CD4-positive, alpha-beta T cell treated with Interleukin-10 for 1 hour (primary cell): ENCODE results near the gene TBCCD1.
"Not testable (repeated sequence)": the region's sequence is repeated elsewhere in the genome, so short reads cannot be mapped to it uniquely, and the experiment has no call there.

Experiments
- DNase-seq: peaks from one replicate; pipeline ENCODE4 v3.0.0-alpha.2; 2020

The TBCCD1 gene

DNA sequence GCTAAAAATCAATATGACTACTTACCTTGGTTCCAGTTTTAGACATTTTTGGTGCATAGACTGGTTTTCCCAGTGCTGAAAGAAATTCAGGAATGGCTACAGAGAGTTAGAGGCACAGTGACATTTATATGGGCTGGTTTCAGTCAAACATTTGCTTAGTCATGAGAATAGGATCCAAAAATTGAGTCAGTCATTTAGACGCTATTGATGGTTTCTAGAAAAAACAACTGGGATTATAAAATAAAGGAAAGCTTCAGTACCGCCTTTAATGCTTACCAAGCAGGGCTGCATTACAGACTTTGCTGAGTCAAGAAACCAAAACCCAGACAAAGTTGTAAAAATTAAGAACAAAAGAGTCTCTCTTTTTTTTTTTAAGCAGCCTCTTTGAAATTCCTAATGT lies 22.9 kb downstream of the TBCCD1 start, which contains the start of gene CRYGS:
TSS of gene CRYGS (minus strand) at position 100 of the 400 bp plus-strand sequence. CDS start at position 46, 54 bp downstream.
- DNase-seq, result no peak

DNA sequence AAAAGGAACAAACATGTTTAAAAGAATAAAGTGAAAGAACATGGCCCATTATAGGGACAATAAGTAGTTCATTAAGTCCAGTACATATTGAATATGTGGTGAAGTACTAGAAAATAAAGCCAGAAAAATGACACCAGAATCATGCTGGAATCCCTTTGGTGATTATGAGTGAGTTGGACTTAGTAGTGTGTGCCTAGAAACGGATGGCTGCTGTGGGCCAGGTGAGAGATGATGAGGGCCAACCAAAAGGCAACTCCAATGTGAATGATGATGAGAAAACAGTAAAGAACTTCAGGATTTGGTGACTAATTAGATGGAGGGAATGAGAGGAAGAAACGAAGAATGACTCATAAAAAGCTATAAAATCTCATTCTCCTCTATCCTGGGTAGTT lies 26.3 kb downstream of the TBCCD1 start:
- DNase-seq, result no peak

DNA sequence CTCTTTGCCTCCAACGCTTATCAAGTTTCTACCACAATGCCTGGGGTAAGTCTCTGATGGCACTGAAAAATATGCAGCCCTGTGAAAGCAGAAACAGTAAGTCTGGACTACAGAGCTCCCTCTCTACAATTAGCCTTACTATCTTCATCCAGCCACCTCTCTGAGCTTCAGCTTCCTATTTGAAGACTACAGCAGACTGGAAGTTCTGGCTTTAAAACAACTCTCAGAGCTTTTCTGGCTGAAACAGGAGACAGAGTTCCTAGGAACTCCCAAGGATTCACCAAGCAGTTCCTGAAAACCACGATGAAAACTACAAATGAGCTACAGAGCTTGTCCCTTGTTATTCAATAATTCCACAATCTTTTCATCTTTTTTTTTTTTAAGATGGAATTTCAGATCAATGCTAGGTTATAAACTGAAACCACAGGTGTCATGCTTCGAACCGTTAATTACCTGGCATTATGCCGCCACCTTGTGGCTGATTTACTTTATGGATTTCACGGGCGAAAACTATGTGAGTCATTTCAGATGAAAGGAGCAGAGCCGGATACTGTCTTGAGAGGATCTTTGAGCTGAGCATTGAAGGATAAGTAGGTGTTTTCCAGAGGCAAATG lies 26.8 kb downstream of the TBCCD1 start:
- DNase-seq, result peak; percentile 89

DNA sequence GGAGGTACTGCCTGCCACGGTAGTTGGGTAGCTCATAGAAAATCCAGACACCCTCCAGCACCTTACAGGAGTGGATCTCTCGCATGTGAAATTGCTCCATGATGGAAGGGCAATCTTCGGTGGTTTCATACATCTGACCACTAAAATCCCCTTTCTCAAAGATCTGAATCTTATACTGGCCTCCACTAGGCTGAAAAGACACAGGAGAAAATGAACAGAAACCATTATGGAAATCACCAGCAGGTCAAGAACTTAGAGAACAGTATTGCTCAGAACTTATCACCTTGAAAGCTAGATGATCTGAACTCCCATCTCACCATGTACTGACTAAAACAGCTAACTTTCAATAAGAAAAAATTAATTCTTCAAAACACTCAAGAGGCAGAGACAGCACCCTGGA lies 28.4 kb downstream of the TBCCD1 start:
- no peak for DNase-seq

GRCh38 chr3:186536883-186537844 lies 30.0 kb downstream of the TBCCD1 start:
- no peak for DNase-seq

- peak; percentile 62 for DNase-seq
These were observed 32.9 kb downstream of the TBCCD1 start for GRCh38 chr3:186534113-186534669.

DNA sequence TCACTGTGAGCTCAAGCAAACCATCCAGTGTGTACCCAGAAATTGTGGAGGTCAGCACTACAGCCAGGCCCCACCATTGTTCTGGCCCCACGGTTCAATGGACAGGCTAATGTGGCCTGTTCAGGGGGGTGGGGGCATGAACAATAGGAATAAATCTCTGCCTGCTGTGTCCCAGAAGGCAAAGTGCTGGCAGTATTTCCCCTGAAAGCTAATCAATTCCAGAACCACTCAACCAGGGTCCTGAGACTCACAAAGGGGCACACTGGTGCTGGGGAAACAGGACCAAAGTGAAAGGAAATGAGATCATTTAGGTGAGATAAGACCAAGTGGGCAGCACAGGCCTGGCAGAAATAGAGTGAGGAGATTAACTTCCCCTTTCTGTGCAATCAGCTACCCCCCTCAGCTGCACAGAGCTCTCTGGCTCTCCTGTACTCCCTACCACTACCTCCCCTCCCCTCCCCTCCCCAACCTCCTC lies 34.5 kb downstream of the TBCCD1 start:
- DNase-seq, result no peak

DNA sequence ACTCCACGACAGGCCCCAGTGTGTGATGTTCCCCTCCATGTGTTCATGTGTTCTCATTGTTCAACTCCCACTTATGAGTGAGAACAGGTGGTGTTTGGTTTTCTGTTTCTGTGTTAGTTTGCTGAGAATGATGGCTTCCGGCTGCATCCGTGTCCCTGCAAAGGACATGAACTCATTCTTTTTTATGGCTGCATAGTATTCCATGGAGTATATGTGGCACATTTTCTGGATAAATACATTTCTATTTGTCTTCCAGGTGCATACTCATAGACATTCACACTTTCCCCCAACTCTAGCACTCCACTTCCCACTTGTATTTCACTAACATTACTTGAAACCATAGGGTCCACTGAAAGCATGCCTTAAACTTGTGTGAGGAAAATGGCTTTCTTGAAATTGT lies 35.4 kb downstream of the TBCCD1 start:
- not testable (repeated sequence) for DNase-seq

DNA sequence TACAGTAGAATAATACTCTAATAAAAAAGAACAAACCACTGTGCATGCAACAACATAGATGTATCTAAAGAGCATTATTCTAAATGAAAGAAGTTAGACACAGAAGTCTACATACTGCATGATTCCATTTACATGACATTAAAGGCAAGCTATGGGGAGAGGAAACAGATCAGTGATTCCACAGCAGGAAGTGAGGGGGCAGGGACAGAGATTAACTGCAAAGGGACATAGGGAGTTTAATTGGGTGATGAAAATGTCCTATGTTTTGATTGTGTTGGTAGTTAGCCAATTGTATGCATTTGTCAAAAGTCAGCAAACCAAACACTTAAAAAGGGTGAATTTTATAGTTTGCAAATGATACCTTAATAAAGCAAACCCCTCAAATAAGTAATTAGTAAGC lies 36.7 kb downstream of the TBCCD1 start:
- DNase-seq, result no peak

GRCh38 chr3:186529201-186529999 lies 37.7 kb downstream of the TBCCD1 start:
- DNase-seq, result no peak

- no peak for DNase-seq
These were observed 40.9 kb downstream of the TBCCD1 start for GRCh38 chr3:186526256-186526606.

DNA sequence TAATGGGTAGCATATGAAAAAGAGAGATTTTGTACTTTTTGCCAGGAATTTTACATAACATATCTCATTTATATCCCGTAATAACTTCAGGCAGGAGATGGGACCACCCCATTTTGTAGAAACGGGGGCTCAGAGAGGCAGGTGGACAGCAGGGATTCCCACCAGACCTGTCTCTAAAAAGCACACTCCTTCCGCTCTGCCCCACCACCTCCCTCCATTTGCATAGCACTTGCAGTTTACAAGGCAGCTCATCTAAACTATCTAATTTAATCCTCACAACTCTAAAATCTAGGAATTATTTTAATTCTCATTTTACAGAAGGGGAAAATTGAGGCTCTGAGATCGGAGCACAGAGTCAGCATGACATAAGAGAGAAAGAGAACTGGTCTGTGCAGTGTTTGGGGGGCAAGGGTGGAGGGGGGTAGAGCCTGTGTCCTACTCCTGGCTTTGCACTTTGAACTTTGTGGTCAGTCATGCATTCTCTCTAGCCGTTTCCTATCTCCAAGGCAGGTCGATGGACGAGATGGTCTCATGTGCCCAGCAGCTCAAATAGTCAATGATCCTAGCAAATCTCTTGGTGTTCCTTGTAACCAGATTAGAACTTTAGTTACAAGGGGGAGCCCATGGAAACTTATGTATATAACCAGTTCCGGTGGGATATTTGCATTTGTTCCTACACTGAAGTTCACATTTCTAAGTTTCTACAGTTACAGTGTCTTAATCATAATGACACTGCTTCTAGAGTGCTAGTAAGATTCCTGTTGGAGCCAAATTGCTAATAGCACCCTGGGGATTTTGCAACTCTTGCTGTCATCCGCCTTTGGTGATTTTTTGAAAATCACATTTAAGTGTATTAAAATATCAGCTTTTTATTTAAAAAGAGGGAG lies 41.5 kb downstream of the TBCCD1 start:
- DNase-seq, result no peak

GRCh38 chr3:186524616-186525015 lies 42.5 kb downstream of the TBCCD1 start:
- no peak for DNase-seq

DNA sequence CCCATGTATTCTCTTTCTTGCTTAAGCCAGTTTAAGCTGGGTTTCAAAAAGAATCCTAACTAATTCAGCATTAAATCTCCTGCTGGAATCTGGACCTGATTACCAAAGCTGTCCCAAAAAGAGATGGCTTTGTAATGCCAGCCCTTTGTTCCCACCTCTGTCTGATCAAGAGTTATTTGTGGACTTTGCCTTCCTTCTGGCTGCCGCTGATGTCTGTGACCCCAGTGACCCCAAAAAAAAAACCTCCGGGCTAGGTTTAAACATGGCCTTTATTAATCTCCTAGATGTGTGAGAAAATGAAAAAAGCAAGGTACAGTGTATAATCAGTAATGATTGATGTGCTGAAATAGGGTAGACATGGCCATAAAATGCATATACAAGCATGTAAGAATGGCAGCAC lies 43.7 kb downstream of the TBCCD1 start:
- DNase-seq, result no peak

- no peak for DNase-seq
These were observed 44.1 kb downstream of the TBCCD1 start for GRCh38 chr3:186523022-186523421.

GRCh38 chr3:186520957-186521842 lies 45.9 kb downstream of the TBCCD1 start:
- DNase-seq, result no peak

DNA sequence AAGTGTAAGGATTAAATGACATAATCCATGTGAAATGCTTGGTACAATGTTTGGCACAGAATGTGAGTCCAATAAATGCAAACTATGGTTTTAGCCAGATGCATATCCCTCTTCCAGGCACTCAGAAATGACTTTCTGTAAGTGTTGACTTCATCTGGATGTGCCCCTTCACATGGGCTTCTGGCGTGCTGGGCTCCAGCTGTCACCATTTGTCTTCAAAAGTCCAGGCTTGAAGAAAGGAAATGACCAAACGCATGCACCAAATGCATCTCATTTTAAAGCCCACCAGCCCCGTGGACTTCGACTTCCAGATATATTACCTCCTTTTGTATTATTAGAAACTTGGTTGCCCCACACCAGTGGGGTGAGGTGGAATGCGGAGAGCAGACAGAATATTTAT lies 46.7 kb downstream of the TBCCD1 start:
- DNase-seq, result no peak

GRCh38 chr3:186519021-186519658 lies 48.0 kb downstream of the TBCCD1 start:
- peak; percentile 81 for DNase-seq

DNA sequence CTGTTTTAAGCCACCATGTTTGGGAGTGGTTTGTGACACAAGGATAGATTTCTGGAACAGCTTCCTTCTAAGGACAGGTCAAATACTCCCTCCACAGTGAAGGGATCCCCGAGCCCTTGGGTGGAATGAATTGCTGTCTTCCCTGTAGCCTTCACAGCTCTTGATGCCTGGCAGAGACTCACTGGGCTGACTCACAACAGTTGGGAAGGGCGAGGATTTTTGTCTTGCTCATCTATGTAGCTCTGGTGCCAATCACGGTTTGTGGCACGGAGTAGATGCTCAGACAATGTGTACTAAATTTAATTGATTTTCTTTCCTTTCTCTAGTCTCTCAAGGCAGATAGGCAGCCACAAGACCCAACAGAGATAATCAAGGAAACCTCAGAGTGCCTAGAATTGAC lies 49.9 kb downstream of the TBCCD1 start:
- no peak for DNase-seq

- DNase-seq, result no peak
These were observed 50.5 kb downstream of the TBCCD1 start for GRCh38 chr3:186516646-186517045.
